K562 (cell line): Measurements from ENCODE around the gene IQCM. TPM values are rescaled to one million over a fixed set of nuclear protein-coding genes. Genes with fewer than 3 reads are reported as not detected.

Experiments used
- ATAC-seq: fragments of 200-7000 bp; cut with Tn5 transposase; 3 replicates; pipeline ENCODE4 v1.9.1; 2020; ENCODE audit warnings: moderate library complexity
- BruUV-seq: library from RNA; stranded (reverse); fragments of 400-500 nt; replicated peaks from 2 replicates; lab custom pipeline; 2021; lab: Mats Ljungman, UMichigan
- CTCF ChIA-PET: fragments of 300-600 bp; formaldehyde crosslinking; extraction: SDS; loops from one replicate; lab custom pipeline; 2021; ENCODE audit warnings: low intra/inter-chr PET ratio; lab: Yijun Ruan, JAX
- POLR2A ChIA-PET: fragments of 300-600, 350-650 bp; sonication (Branson Sonifier 250); formaldehyde crosslinking; extraction: SDS; loops from one replicate; lab custom pipeline; 2021; ENCODE audit warnings: antibody characterized with exemption, inconsistent platforms; lab: Yijun Ruan, JAX
- DNase-seq, 4 experiments: peaks; one replicate each; pipeline versions ENCODE4 v3.0.0 to v3.0.0-alpha.2; 2011 to 2018; ENCODE audit warnings: low spot score in 3 of 4, mixed read lengths in 3 of 4; ENCODE audit errors: extremely low read depth in 1 of 4
- FAIRE-seq: peaks from 2 replicates; lab custom pipeline; 2011; peaks lifted over from hg19 to GRCh38; lab: Jason Lieb, UNC
- H2AFZ ChIP-seq: 2 replicates; pipeline ENCODE4 v1.6.0; 2011; ENCODE audit warnings: low read depth, low read length, control low read depth, inconsistent platforms
- H3K27ac ChIP-seq: fragments of 200-600 bp; 3 replicates; pipeline ENCODE4 v1.8.0; 2011; ENCODE audit warnings: low read depth, mild to moderate bottlenecking, control low read depth, inconsistent platforms, low read length, moderate library complexity, mixed read lengths; ENCODE audit errors: extremely low read depth
- H3K27me3 ChIP-seq, 2 experiments: fragments of 300-600 bp in 1 of 2; 2 replicates in 1 of 2; 3 replicates in 1 of 2; pipeline versions ENCODE4 v1.6.0 to v1.8.0; 2011; ENCODE audit warnings: inconsistent platforms in 2 of 2, low read length in 2 of 2, mild to moderate bottlenecking in 1 of 2, mixed read lengths in 1 of 2, moderate library complexity in 1 of 2; ENCODE audit not compliant: control insufficient read depth in 2 of 2, insufficient read depth in 2 of 2
- H3K36me3 ChIP-seq: fragments of 300-600 bp; 3 replicates; pipeline ENCODE4 v1.8.0; 2011; ENCODE audit warnings: mild to moderate bottlenecking, low read length, inconsistent platforms; ENCODE audit not compliant: control insufficient read depth, insufficient read depth
- H3K4me1 ChIP-seq, 2 experiments: fragments of 200-600 bp in 1 of 2; replicated peaks in 1 of 2; 2 replicates in 1 of 2; 3 replicates in 1 of 2; pipeline versions ENCODE4 v1.5.1 to v1.8.0; 2011; ENCODE audit warnings: inconsistent platforms in 2 of 2, low read length in 2 of 2, mild to moderate bottlenecking in 1 of 2, mixed read lengths in 1 of 2, moderate library complexity in 1 of 2; ENCODE audit not compliant: control insufficient read depth in 2 of 2, insufficient read depth in 2 of 2
- H3K4me2 ChIP-seq: 2 replicates; pipeline ENCODE4 v1.6.1; 2011; ENCODE audit warnings: low read length, control low read depth, inconsistent platforms, mixed read lengths; ENCODE audit not compliant: insufficient read depth
- H3K4me3 ChIP-seq: fragments of 200-600 bp; sonication (generic), shearing (Covaris generic); 2 replicates; pipeline ENCODE4 v1.5.1; 2016; ENCODE audit warnings: control low read depth, inconsistent platforms
- H3K79me2 ChIP-seq: fragments of 200-600 bp; 3 replicates; pipeline ENCODE4 v1.8.0; 2011; ENCODE audit warnings: low read length, inconsistent platforms; ENCODE audit not compliant: control insufficient read depth, insufficient read depth
- H3K9ac ChIP-seq, 2 experiments: 2 replicates each; pipeline versions ENCODE4 v1.6.0 to v1.6.1; 2011; ENCODE audit warnings: low read depth in 2 of 2, low read length in 2 of 2, control low read depth in 1 of 2, inconsistent platforms in 1 of 2, mild to moderate bottlenecking in 1 of 2, mixed read lengths in 1 of 2; ENCODE audit not compliant: insufficient read depth in 1 of 2
- H3K9me1 ChIP-seq: one replicate; pipeline ENCODE4 v1.6.0; 2011; ENCODE audit warnings: inconsistent platforms, mild to moderate bottlenecking, low read length, moderate library complexity; ENCODE audit not compliant: control insufficient read depth, insufficient read depth
- H3K9me3 ChIP-seq: replicated peaks from 2 replicates; pipeline ENCODE4 v1.5.1; 2011; ENCODE audit warnings: low read depth, low read length, inconsistent platforms; ENCODE audit not compliant: control insufficient read depth, insufficient read depth
- H4K20me1 ChIP-seq: replicated peaks from 2 replicates; pipeline ENCODE4 v1.6.1; 2011; ENCODE audit warnings: low read length, inconsistent platforms, mixed read lengths; ENCODE audit not compliant: control insufficient read depth, insufficient read depth
- CBX1 ChIP-seq: sonication (generic); IDR thresholded peaks from 2 replicates; pipeline ENCODE4 v1.6.1; 2016; ENCODE audit warnings: antibody characterized with exemption, low read depth, mild to moderate bottlenecking
- ILK ChIP-seq: fragments of 450-650 bp; IDR thresholded peaks from 2 replicates; pipeline ENCODE4 v1.6.1; 2016; ENCODE audit warnings: missing genetic modification characterization, low read depth, mild to moderate bottlenecking, missing compliant biosample characterization, moderate library complexity, borderline replicate concordance
- KDM2B ChIP-seq: fragments of 250-450 bp; sonication (Bioruptor Pico); IDR thresholded peaks from 2 replicates; pipeline ENCODE4 v1.8.0; 2021; ENCODE audit warnings: mild to moderate bottlenecking, moderate library complexity
- KLF1 ChIP-seq: fragments of 450-650 bp; IDR thresholded peaks from 2 replicates; pipeline ENCODE4 v1.6.1; 2016; ENCODE audit warnings: missing genetic modification characterization, missing compliant biosample characterization
- MEF2A ChIP-seq: IDR thresholded peaks from 2 replicates; pipeline ENCODE4 v1.6.1; 2011; ENCODE audit warnings: low read depth, mild to moderate bottlenecking, low read length, moderate library complexity; ENCODE audit not compliant: control insufficient read depth
- RFX5 ChIP-seq: IDR thresholded peaks from 2 replicates; pipeline ENCODE4 v1.6.1; 2011; ENCODE audit warnings: low read depth, mild to moderate bottlenecking, improper control_type of control experiment, low read length
- SMAD2 ChIP-seq: fragments of 150-350 bp; IDR thresholded peaks from 2 replicates; pipeline ENCODE4 v1.6.1; 2014; ENCODE audit warnings: low read depth, mild to moderate bottlenecking, low read length
- YY1 ChIP-seq, 3 experiments: IDR thresholded peaks; 2 replicates each; pipeline ENCODE4 v1.6.1; 2011; ENCODE audit warnings: low read length in 2 of 3, mild to moderate bottlenecking in 2 of 3, moderate library complexity in 2 of 3, borderline replicate concordance in 1 of 3, control low read depth in 1 of 3, low read depth in 1 of 3; ENCODE audit not compliant: insufficient read depth in 3 of 3, insufficient replicate concordance in 2 of 3, control insufficient read depth in 1 of 3, insufficient read length in 1 of 3; ENCODE audit errors: extremely low read depth in 1 of 3
- ZNF224 ChIP-seq: sonication (generic); formaldehyde crosslinking; IDR thresholded peaks from 2 replicates; pipeline ENCODE4 v1.8.0; 2022; ENCODE audit warnings: mild to moderate bottlenecking, missing genetic modification reagents
- ZNF717 ChIP-seq: fragments of 250-450 bp; sonication (Bioruptor Pico); IDR thresholded peaks from 2 replicates; pipeline ENCODE4 v1.5.0; 2021
- in situ Hi-C: fragments of 300-500 bp; cut with MboI; formaldehyde crosslinking; loops from 4 replicates; pipeline ENCODE4 v1.15.0; 2018; ENCODE audit warnings: inconsistent platforms, mixed read lengths
- intact Hi-C: fragments of 100-400 bp; cut with micrococcal nuclease; formaldehyde crosslinking; loops from 2 replicates; pipeline ENCODE4 v1.14.2; 2022
- polyA plus RNA-seq, 8 experiments: library from polyadenylated mRNA; depleted of rRNA in 4 of 8; stranded (reverse) in 5 of 8; unstranded in 3 of 8; fragments of >200 nt; fragmentation: Nextera tagmentation in 2 of 8; fragmentation: Illumina TruSeq in 1 of 8; extraction: Ambion mirVana in 2 of 8; extraction: Trizol in 1 of 8; gene quantifications; 2 replicates each; pipeline versions ENCODE4 v1.2.1 to v1.2.3, GENCODE V29; 2011 to 2014; ENCODE audit warnings: inconsistent platforms in 1 of 8, missing spikeins in 1 of 8
- total RNA-seq, 7 experiments: library from RNA; depleted of rRNA in 6 of 7; stranded (reverse); fragments of >200 nt in 6 of 7; fragmentation: Illumina TruSeq in 2 of 7; extraction: Trizol in 2 of 7; gene quantifications; 2 replicates each; pipeline versions ENCODE4 v1.2.1 to v1.2.3, GENCODE V29; 2011 to 2021; ENCODE audit warnings: low replicate concordance in 1 of 7
- TF ChIP-seq, protein P1 (sequence below): sonication (generic); formaldehyde crosslinking; IDR thresholded peaks from 2 replicates; pipeline ENCODE4 v1.8.0; 2022; ENCODE audit warnings: mild to moderate bottlenecking, missing genetic modification reagents
- TF ChIP-seq, protein P2 (sequence below): conservative IDR thresholded peaks from 2 replicates; pipeline ENCODE4 v1.6.1; 2011; ENCODE audit warnings: low read depth, mild to moderate bottlenecking, low read length; ENCODE audit not compliant: control insufficient read depth

Gene IQCM
- total and polyA plus RNA-seq, 9 of the 15 experiments (the other 6 are each of a cell fraction or from before 2014, with no cell fraction given): not detected

DNA sequence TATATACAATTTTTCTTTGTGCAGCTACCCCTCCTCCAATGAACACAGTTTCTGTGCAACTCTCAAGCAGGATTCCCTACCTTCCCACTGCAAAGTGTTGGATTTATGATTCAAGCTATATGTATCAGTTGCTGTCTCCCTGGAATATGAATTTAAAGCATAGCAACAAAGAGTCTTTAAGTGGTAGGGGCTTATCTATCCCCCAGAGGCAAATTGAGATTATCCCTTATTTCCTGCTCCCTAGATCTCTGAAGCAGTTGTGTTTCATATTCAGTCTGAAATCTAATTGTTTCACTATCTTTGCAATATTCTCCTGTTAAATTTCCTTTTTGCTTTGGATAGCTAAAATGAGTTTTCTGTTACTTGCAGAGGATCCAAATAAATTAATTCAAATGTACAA is 263.0 kb downstream of the IQCM start:
- intact Hi-C loops: no loop called here
- in situ Hi-C loops: no loop called here
- Histone ChIP-seq H3K4me2 (no peak overlapping the region), H3K4me3 (no peak overlapping the region), H3K9me3 (no peaks in the 10 kb centered on the region), H3K4me1 (no peaks in the 10 kb centered on the region), H2AFZ (no peak overlapping the region), H4K20me1 (no peaks in the 10 kb centered on the region), H3K9me1 (no peaks in the 10 kb centered on the region), H3K9ac (no peak overlapping the region), H3K36me3 (no peaks in the 10 kb centered on the region), H3K27me3 (no peaks in the 10 kb centered on the region), H3K79me2 (no peaks in the 10 kb centered on the region), H3K27ac (no peak overlapping the region)
- FAIRE-seq (no peak), DNase-seq (no peak), ATAC-seq (no peak)
- POLR2A ChIA-PET: no interaction called here
- CTCF ChIA-PET: no interaction called here
- TF ChIP-seq CBX1 (no peak), KLF1 (tag) (no peak), SMAD2 (no peak), YY1 (IDR thresholded peaks at IDR 0.05; ENCODE audit: borderline replicate concordance in 1 of 3, control insufficient read depth in 1 of 3, extremely low read depth in 1 of 3, insufficient read depth in 3 of 3, insufficient read length in 1 of 3, insufficient replicate concordance in 2 of 3, low read depth in 1 of 3, low read length in 2 of 3) (no peak), ZNF224 (CRISPR knock-in tag) (no peak), ZNF717 (CRISPR knock-in tag) (no peak), KDM2B (no peak), MEF2A (no peak), ILK (tag) (no peak), RFX5 (no peak)
- TF ChIP-seq, protein P1, sequence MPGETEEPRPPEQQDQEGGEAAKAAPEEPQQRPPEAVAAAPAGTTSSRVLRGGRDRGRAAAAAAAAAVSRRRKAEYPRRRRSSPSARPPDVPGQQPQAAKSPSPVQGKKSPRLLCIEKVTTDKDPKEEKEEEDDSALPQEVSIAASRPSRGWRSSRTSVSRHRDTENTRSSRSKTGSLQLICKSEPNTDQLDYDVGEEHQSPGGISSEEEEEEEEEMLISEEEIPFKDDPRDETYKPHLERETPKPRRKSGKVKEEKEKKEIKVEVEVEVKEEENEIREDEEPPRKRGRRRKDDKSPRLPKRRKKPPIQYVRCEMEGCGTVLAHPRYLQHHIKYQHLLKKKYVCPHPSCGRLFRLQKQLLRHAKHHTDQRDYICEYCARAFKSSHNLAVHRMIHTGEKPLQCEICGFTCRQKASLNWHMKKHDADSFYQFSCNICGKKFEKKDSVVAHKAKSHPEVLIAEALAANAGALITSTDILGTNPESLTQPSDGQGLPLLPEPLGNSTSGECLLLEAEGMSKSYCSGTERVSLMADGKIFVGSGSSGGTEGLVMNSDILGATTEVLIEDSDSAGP (CRISPR knock-in tag): no peak
- TF ChIP-seq, protein P2, sequence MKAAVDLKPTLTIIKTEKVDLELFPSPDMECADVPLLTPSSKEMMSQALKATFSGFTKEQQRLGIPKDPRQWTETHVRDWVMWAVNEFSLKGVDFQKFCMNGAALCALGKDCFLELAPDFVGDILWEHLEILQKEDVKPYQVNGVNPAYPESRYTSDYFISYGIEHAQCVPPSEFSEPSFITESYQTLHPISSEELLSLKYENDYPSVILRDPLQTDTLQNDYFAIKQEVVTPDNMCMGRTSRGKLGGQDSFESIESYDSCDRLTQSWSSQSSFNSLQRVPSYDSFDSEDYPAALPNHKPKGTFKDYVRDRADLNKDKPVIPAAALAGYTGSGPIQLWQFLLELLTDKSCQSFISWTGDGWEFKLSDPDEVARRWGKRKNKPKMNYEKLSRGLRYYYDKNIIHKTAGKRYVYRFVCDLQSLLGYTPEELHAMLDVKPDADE: no peak
- BruUV-seq: no TSS peak
